DOHH2 (cell line): Measurements from ENCODE around the gene MAGI1.

ENCODE experiments used
- H3F3A ChIP-seq: fragments of 200-600 bp; sonication (generic), shearing (Covaris generic); 2 replicates; pipeline ENCODE4 v1.6.0; 2016; ENCODE audit warnings: antibody characterized with exemption, mild to moderate bottlenecking; ENCODE audit not compliant: control insufficient read depth, insufficient read depth
- H3K27ac ChIP-seq: fragments of 200-600 bp; sonication (generic); 2 replicates; pipeline ENCODE4 v1.5.1; 2014; ENCODE audit warnings: low read depth, mild to moderate bottlenecking, low read length, moderate library complexity
- H3K27me3 ChIP-seq: fragments of 200-600 bp; sonication (generic); 2 replicates; pipeline ENCODE4 v1.6.1; 2014; ENCODE audit warnings: mild to moderate bottlenecking, low read length, mixed read lengths; ENCODE audit not compliant: control insufficient read depth
- H3K36me3 ChIP-seq: fragments of 200-600 bp; sonication (generic); 2 replicates; pipeline ENCODE4 v1.6.1; 2014; ENCODE audit warnings: mild to moderate bottlenecking, low read length, moderate library complexity, mixed read lengths; ENCODE audit not compliant: control insufficient read depth
- H3K4me1 ChIP-seq: fragments of 200-600 bp; sonication (generic); 2 replicates; pipeline ENCODE4 v1.6.1; 2014; ENCODE audit warnings: mild to moderate bottlenecking, low read length, mixed read lengths; ENCODE audit not compliant: control insufficient read depth
- H3K4me2 ChIP-seq: fragments of 200-600 bp; sonication (generic); 2 replicates; pipeline ENCODE4 v1.6.0; 2014; ENCODE audit warnings: mild to moderate bottlenecking, low read length, moderate library complexity
- H3K4me3 ChIP-seq: fragments of 200-600 bp; sonication (generic); 2 replicates; pipeline ENCODE4 v1.5.1; 2014; ENCODE audit warnings: mild to moderate bottlenecking, low read length, mixed read lengths
- H3K79me2 ChIP-seq: fragments of 200-600 bp; sonication (generic); 2 replicates; pipeline ENCODE4 v1.6.1; 2014; ENCODE audit warnings: mild to moderate bottlenecking, low read length, mixed read lengths; ENCODE audit not compliant: control insufficient read depth
- H3K9me2 ChIP-seq: fragments of 200-600 bp; sonication (generic); replicated peaks from 2 replicates; pipeline ENCODE4 v1.6.1; 2014; ENCODE audit warnings: mild to moderate bottlenecking, low read length, mixed read lengths; ENCODE audit not compliant: control insufficient read depth
- H3K9me3 ChIP-seq: fragments of 200-600 bp; sonication (generic); 2 replicates; pipeline ENCODE4 v1.6.1; 2014; ENCODE audit warnings: antibody characterized with exemption, low read length, mixed read lengths; ENCODE audit not compliant: control insufficient read depth, insufficient read depth
- H4K20me1 ChIP-seq: fragments of 200-600 bp; sonication (generic); 2 replicates; pipeline ENCODE4 v1.6.0; 2014; ENCODE audit warnings: low read depth, mild to moderate bottlenecking, antibody characterized with exemption, low read length, moderate library complexity; ENCODE audit not compliant: control insufficient read depth, insufficient read depth
- CTCF ChIP-seq: fragments of 200-600 bp; sonication (generic); IDR thresholded peaks from one replicate; pipeline ENCODE4 v1.5.1; 2014; ENCODE audit warnings: antibody characterized with exemption, mild to moderate bottlenecking, low read depth, low read length; ENCODE audit not compliant: poor library complexity, severe bottlenecking
- EZH2phosphoT487 ChIP-seq: fragments of 200-600 bp; sonication (generic); IDR thresholded peaks from 2 replicates; pipeline ENCODE4 v1.6.1; 2017; ENCODE audit warnings: borderline replicate concordance, mild to moderate bottlenecking, antibody characterized with exemption, low read length, moderate library complexity, mixed read lengths

The MAGI1 gene

GRCh38 chr3:65938676-65939075 lies 100.0 kb downstream of the MAGI1 start:
- 0 out of 2 replicates have a peak, but pooled peaks cover 2% of the 10 kb centered on the region for H3K27me3 ChIP-seq
- H3K9me3 ChIP-seq = no peaks in the 10 kb centered on the region
- H3F3A ChIP-seq = no peaks in the 10 kb centered on the region
- H4K20me1 ChIP-seq = no peaks in the 10 kb centered on the region
- no peak overlapping the region for H3K4me3 ChIP-seq
- no peak overlapping the region for H3K27ac ChIP-seq
- no peak overlapping the region for H3K4me2 ChIP-seq
- H3K79me2 ChIP-seq = no peaks in the 10 kb centered on the region
- TF ChIP-seq CTCF = no peak
- TF ChIP-seq EZH2phosphoT487 = no peak
- no peaks in the 10 kb centered on the region for H3K9me2 ChIP-seq
- no peaks in the 10 kb centered on the region for H3K4me1 ChIP-seq
- H3K36me3 ChIP-seq = no peaks in the 10 kb centered on the region

- no peaks in the 10 kb centered on the region for H3F3A ChIP-seq
- H3K79me2 ChIP-seq = no peaks in the 10 kb centered on the region
- H3K27ac ChIP-seq = no peak overlapping the region
- no peaks in the 10 kb centered on the region for H3K4me1 ChIP-seq
- H3K4me2 ChIP-seq = no peak overlapping the region
- TF ChIP-seq CTCF (no peak), EZH2phosphoT487 (no peak)
- no peak overlapping the region for H3K4me3 ChIP-seq
- H3K9me3 ChIP-seq = no peaks in the 10 kb centered on the region
- no peaks in the 10 kb centered on the region for H4K20me1 ChIP-seq
- H3K27me3 ChIP-seq = 0 out of 2 replicates have a peak, but pooled peaks cover 2% of the 10 kb centered on the region
- no peaks in the 10 kb centered on the region for H3K36me3 ChIP-seq
- H3K9me2 ChIP-seq = no peaks in the 10 kb centered on the region
Observed at GRCh38 chr3:65938147-65938546, 100.6 kb downstream of the MAGI1 start.

GRCh38 chr3:65936908-65937638 lies 101.6 kb downstream of the MAGI1 start:
- Histone ChIP-seq H3K9me3 (no peaks in the 10 kb centered on the region), H3K9me2 (no peaks in the 10 kb centered on the region), H3K27ac (no peak overlapping the region), H3K27me3 (0 out of 2 replicates have a peak, but pooled peaks cover 2% of the 10 kb centered on the region), H4K20me1 (no peaks in the 10 kb centered on the region), H3K4me3 (no peak overlapping the region), H3K4me2 (no peak overlapping the region), H3K79me2 (no peaks in the 10 kb centered on the region), H3K36me3 (no peaks in the 10 kb centered on the region), H3K4me1 (no peaks in the 10 kb centered on the region), H3F3A (no peaks in the 10 kb centered on the region)
- no peak for TF ChIP-seq CTCF
- no peak for TF ChIP-seq EZH2phosphoT487
